Neuronal stem cell (in vitro differentiated cells): ENCODE measurements around the gene HES5.

ENCODE experiments used
- DNase-seq: peaks from one replicate; pipeline ENCODE4 v3.0.0-alpha.2; 2013; ENCODE audit warnings: low spot score
- H2AFZ ChIP-seq: one replicate; pipeline ENCODE4 v1.6.1; 2013; ENCODE audit warnings: mild to moderate bottlenecking, low read length, inconsistent platforms
- H2AK5ac ChIP-seq: 2 replicates; pipeline ENCODE4 v1.6.1; 2013; ENCODE audit warnings: low read depth, mild to moderate bottlenecking, inconsistent platforms, low read length, moderate library complexity, mixed read lengths
- H2BK120ac ChIP-seq: 2 replicates; pipeline ENCODE4 v1.6.1; 2013; ENCODE audit warnings: low read depth, mild to moderate bottlenecking, inconsistent platforms, low read length, moderate library complexity, mixed read lengths
- H2BK12ac ChIP-seq: one replicate; pipeline ENCODE4 v1.6.1; 2013; ENCODE audit warnings: low read length, inconsistent platforms
- H2BK15ac ChIP-seq: 2 replicates; pipeline ENCODE4 v1.6.1; 2013; ENCODE audit warnings: mild to moderate bottlenecking, low read length, inconsistent platforms, mixed read lengths
- H2BK5ac ChIP-seq: one replicate; pipeline ENCODE4 v1.6.1; 2013; ENCODE audit warnings: inconsistent platforms, mild to moderate bottlenecking, low read length, moderate library complexity
- H3K14ac ChIP-seq: one replicate; pipeline ENCODE4 v1.6.1; 2013; ENCODE audit warnings: low read length, inconsistent platforms
- H3K18ac ChIP-seq: 2 replicates; pipeline ENCODE4 v1.6.1; 2013; ENCODE audit warnings: low read length, inconsistent platforms
- H3K23ac ChIP-seq: 2 replicates; pipeline ENCODE4 v1.6.1; 2013; ENCODE audit warnings: low read depth, mild to moderate bottlenecking, mixed read lengths, low read length, inconsistent platforms; ENCODE audit not compliant: poor library complexity
- H3K27ac ChIP-seq: replicated peaks from 3 replicates; pipeline ENCODE4 v1.5.1; 2013; ENCODE audit warnings: low read length, inconsistent platforms
- H3K27me3 ChIP-seq, 3 experiments: 2 replicates each; pipeline ENCODE4 v1.6.1; 2013; ENCODE audit warnings: low read length in 3 of 3, mild to moderate bottlenecking in 2 of 3, inconsistent platforms in 1 of 3, low read depth in 1 of 3, mixed read lengths in 1 of 3, moderate library complexity in 1 of 3; ENCODE audit not compliant: control insufficient read depth in 3 of 3, insufficient read depth in 3 of 3
- H3K36me3 ChIP-seq, 2 donors: replicated peaks in 1 of 2; 2 replicates each; pipeline ENCODE4 v1.6.1; 2013; ENCODE audit warnings: low read length in 2 of 2; ENCODE audit not compliant: control insufficient read depth in 2 of 2, insufficient read depth in 2 of 2
- H3K4ac ChIP-seq: 2 replicates; pipeline ENCODE4 v1.6.1; 2013; ENCODE audit warnings: inconsistent platforms, mild to moderate bottlenecking, low read length, moderate library complexity
- H3K4me1 ChIP-seq, 2 donors: 1 replicate in 1 of 2; 2 replicates in 1 of 2; pipeline ENCODE4 v1.6.1; 2013; ENCODE audit warnings: low read length in 2 of 2, low read depth in 1 of 2; ENCODE audit not compliant: control insufficient read depth in 2 of 2, insufficient read depth in 1 of 2
- H3K4me2 ChIP-seq: one replicate; pipeline ENCODE4 v1.6.1; 2013; ENCODE audit warnings: mild to moderate bottlenecking, low read length, inconsistent platforms; ENCODE audit not compliant: insufficient read depth, poor library complexity, severe bottlenecking
- H3K4me3 ChIP-seq, 2 donors: 2 replicates each; pipeline ENCODE4 v1.5.1; 2013; ENCODE audit warnings: low read length in 2 of 2, mild to moderate bottlenecking in 2 of 2, inconsistent platforms in 1 of 2, moderate library complexity in 1 of 2
- H3K79me1 ChIP-seq: one replicate; pipeline ENCODE4 v1.6.1; 2013; ENCODE audit warnings: low read depth, mild to moderate bottlenecking, inconsistent platforms, low read length, moderate library complexity
- H3K9ac ChIP-seq: one replicate; pipeline ENCODE4 v1.6.1; 2013; ENCODE audit warnings: mild to moderate bottlenecking, low read depth, low read length, inconsistent platforms; ENCODE audit not compliant: poor library complexity
- H3K9me3 ChIP-seq, 2 donors: replicated peaks in 1 of 2; 2 replicates each; pipeline versions ENCODE3 to v1.6.1; 2013; ENCODE audit warnings: low read length in 2 of 2, mild to moderate bottlenecking in 2 of 2, inconsistent platforms in 1 of 2, low read depth in 1 of 2, mixed read lengths in 1 of 2, moderate library complexity in 1 of 2; ENCODE audit not compliant: control insufficient read depth in 2 of 2, insufficient read depth in 1 of 2
- H4K8ac ChIP-seq: one replicate; pipeline ENCODE4 v1.6.1; 2013; ENCODE audit warnings: low read depth, mild to moderate bottlenecking, inconsistent platforms, low read length, moderate library complexity
- H4K91ac ChIP-seq: one replicate; pipeline ENCODE4 v1.6.1; 2013; ENCODE audit warnings: low read length, low read depth, mild to moderate bottlenecking, inconsistent platforms; ENCODE audit not compliant: poor library complexity
- WGBS, 2 donors: extraction: QIAGEN DNeasy Blood & Tissue Kit; methylation state at CpG; one replicate each; pipeline ENCODE4 v1.1.7; 2013; ENCODE audit warnings: missing lambda C conversion rate in 2 of 2, mixed read lengths in 1 of 2; ENCODE audit not compliant: insufficient read length in 2 of 2, insufficient replicate concordance in 1 of 2; ENCODE audit errors: extremely low coverage in 2 of 2; 5-methylcytosine and 5-hydroxymethylcytosine counted together

The HES5 gene

DNA sequence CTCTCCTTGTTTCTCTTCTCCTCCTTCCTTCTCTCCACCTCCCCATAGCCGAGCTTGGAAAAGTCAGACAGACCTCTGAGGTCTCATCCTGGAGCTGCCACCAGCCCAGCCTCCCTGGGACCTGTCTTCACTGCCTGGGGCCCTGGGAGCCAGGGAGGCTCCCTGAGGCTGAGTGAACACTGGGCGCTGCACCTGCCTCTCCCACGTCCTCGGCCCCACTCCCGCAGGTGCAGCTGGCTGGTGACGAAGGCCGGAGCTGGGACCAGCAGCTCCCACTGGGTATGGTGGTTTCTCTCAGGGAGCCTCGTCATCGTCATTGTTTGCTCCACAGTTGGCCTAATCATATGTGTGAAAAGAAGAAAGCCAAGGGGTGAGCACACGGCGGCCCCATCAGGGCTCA, 31.4 kb upstream of the HES5 start:
- no peak for DNase-seq
- Histone ChIP-seq H4K8ac (no peak overlapping the region), H3K4me2 (no peak overlapping the region), H3K4me3 (no peak overlapping the region), H3K36me3 (no peaks in the 10 kb centered on the region), H3K14ac (no peak overlapping the region), H2BK15ac (peak overlapping the region; percentile 64), H2AFZ (no peak overlapping the region), H2BK5ac (peak overlapping the region; percentile 62), H3K27me3 (peaks cover 0 to 45% (median 0%) of the 10 kb centered on the region in 3 experiments), H3K9ac (no peak overlapping the region), H3K27ac (no peak overlapping the region), H3K79me1 (no peaks in the 10 kb centered on the region), H2BK120ac (peak overlapping the region; percentile 31), H3K4ac (no peak overlapping the region), H2AK5ac (peak overlapping the region; percentile 96), H3K18ac (peak overlapping the region; percentile 65), H2BK12ac (peak overlapping the region; percentile 98), H4K91ac (peak overlapping the region; percentile 89), H3K9me3 (no peaks in the 10 kb centered on the region), H3K23ac (peak overlapping the region; percentile 55), H3K4me1 (peaks cover 3 to 7% of the 10 kb centered on the region in 2 donors)
- no CpG with 5 or more reads among the region's 11 CpGs for WGBS, 2 donors

GRCh38 chr1:2560299-2561073, 30.4 kb upstream of the HES5 start:
- H2AK5ac ChIP-seq = peak overlapping the region; percentile 96
- DNase-seq = no peak

DNA sequence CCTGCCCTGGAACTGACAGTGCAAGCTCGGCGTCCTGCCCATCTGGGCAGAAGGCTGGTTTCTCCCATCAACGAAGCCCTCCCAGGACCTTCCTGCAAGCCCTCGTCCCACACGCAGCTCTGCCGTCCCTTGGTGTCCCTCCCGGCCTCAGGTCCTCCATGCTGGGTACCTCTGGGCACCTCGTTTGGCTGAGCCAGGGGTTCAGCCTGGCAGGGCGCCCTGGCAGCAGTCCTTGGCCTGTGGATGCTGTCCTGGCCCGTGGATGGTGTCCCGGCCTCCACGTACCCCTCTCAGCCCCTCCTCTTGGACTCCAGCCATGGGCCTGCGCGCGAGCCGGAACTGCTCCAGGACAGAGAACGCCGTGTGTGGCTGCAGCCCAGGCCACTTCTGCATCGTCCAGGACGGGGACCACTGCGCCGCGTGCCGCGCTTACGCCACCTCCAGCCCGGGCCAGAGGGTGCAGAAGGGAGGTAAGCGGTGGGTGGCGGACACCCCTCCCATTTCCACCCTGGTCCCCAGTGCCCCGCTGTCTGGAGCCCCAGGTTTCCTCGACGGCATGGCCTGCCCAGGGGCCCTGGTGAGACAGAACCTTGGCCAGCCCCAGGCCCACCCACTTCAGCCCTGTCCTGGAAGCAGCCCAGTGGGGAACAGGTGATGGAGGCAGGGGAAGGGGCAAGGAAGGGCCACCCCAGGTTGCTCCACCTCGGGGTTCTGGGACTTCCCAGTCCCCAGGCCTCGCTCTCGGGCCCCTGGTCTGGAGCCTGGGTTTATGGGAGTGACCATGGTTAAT, 29.6 kb upstream of the HES5 start:
- Histone ChIP-seq H3K36me3 (no peaks in the 10 kb centered on the region), H3K18ac (peak overlapping the region; percentile 45), H2AK5ac (peak overlapping the region; percentile 96), H2AFZ (no peak overlapping the region), H3K9me3 (no peaks in the 10 kb centered on the region), H3K4ac (no peak overlapping the region), H3K79me1 (peaks cover 2% of the 10 kb centered on the region), H3K27ac (no peak overlapping the region), H3K9ac (no peak overlapping the region), H4K91ac (no peak overlapping the region), H3K4me2 (no peak overlapping the region), H3K27me3 (peaks cover 0 to 35% (median 0%) of the 10 kb centered on the region in 3 experiments), H2BK120ac (no peak overlapping the region), H3K23ac (peak overlapping the region; percentile 32), H2BK15ac (peak overlapping the region; percentile 83), H3K14ac (peak overlapping the region; percentile 75), H3K4me1 (peaks cover 7 to 16% of the 10 kb centered on the region in 2 donors), H2BK12ac (no peak overlapping the region), H2BK5ac (no peak overlapping the region), H4K8ac (no peak overlapping the region), H3K4me3 (no peak overlapping the region)
- WGBS, 2 donors = no CpG with 5 or more reads among the region's 35 CpGs
- no peak for DNase-seq

More at GRCh38 chr1:2560299-2561073, 30.4 kb upstream of the HES5 start:
- H3K14ac ChIP-seq = peak overlapping the region; percentile 56
- no CpG with 5 or more reads among the region's 15 CpGs for WGBS, 2 donors
- H3K4ac ChIP-seq = peak overlapping the region; percentile 37
- H2AFZ ChIP-seq = no peak overlapping the region
- H3K9ac ChIP-seq = no peak overlapping the region
- no peak overlapping the region for H3K27ac ChIP-seq
- H3K36me3 ChIP-seq = no peaks in the 10 kb centered on the region
- H2BK12ac ChIP-seq = peak overlapping the region; percentile 46
- H3K18ac ChIP-seq = no peak overlapping the region
- H3K79me1 ChIP-seq = peaks cover 1% of the 10 kb centered on the region
- no peak overlapping the region for H2BK120ac ChIP-seq
- H3K4me3 ChIP-seq = no peak overlapping the region
- H3K4me2 ChIP-seq = no peak overlapping the region
- H3K9me3 ChIP-seq = no peaks in the 10 kb centered on the region
- H2BK5ac ChIP-seq = peak overlapping the region; percentile 62
- no peak overlapping the region for H3K23ac ChIP-seq
- no peak overlapping the region for H4K8ac ChIP-seq
- H2BK15ac ChIP-seq = peak overlapping the region; percentile 83
- no peak overlapping the region for H4K91ac ChIP-seq
- peaks cover 0 to 41% (median 0%) of the 10 kb centered on the region in 3 experiments for H3K27me3 ChIP-seq
- peaks cover 7 to 15% of the 10 kb centered on the region in 2 donors for H3K4me1 ChIP-seq

DNA sequence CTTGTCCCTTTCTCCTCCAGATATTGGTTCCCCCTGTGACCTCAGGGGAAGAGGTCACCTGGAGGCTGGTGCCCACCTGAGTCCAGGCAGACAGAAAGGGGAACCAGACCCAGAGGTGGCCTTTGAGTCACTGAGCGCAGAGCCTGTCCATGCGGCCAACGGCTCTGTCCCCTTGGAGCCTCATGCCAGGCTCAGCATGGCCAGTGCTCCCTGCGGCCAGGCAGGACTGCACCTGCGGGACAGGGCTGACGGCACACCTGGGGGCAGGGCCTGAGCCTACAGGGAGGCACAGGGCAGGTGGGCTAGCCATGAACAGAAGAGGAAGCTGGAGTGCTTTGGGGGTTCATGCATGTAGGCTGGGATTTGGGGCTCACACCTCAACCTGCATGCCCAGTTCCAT, 28.8 kb upstream of the HES5 start:
- H3K23ac ChIP-seq = peak overlapping the region; percentile 3
- H3K9ac ChIP-seq = no peak overlapping the region
- H2BK15ac ChIP-seq = no peak overlapping the region
- peak overlapping the region; percentile 100 for H2AK5ac ChIP-seq
- no peaks in the 10 kb centered on the region for H3K9me3 ChIP-seq
- peaks cover 2% of the 10 kb centered on the region for H3K79me1 ChIP-seq
- H3K4me3 ChIP-seq = no peak overlapping the region
- H2BK120ac ChIP-seq = no peak overlapping the region
- no peak overlapping the region for H3K4me2 ChIP-seq
- peaks cover 7 to 18% of the 10 kb centered on the region in 2 donors for H3K4me1 ChIP-seq
- H3K27me3 ChIP-seq = peaks cover 0 to 26% (median 0%) of the 10 kb centered on the region in 3 experiments
- no peak for DNase-seq
- H2BK5ac ChIP-seq = no peak overlapping the region
- H3K18ac ChIP-seq = peak overlapping the region; percentile 11
- no CpG with 5 or more reads among the region's 6 CpGs for WGBS, 2 donors
- H2BK12ac ChIP-seq = peak overlapping the region; percentile 88
- no peak overlapping the region for H3K4ac ChIP-seq
- no peak overlapping the region for H3K27ac ChIP-seq
- no peak overlapping the region for H4K8ac ChIP-seq
- H4K91ac ChIP-seq = no peak overlapping the region
- H3K14ac ChIP-seq = no peak overlapping the region
- no peak overlapping the region for H2AFZ ChIP-seq
- H3K36me3 ChIP-seq = no peaks in the 10 kb centered on the region
